GM19351 (cell line): ENCODE results near the gene CDC42EP1.

ENCODE experiments used
- ATAC-seq: cut with Tn5 transposase; IDR thresholded peaks from one replicate; pipeline ENCODE4 v1.9.1; 2021; ENCODE audit warnings: mild to moderate bottlenecking, moderate library complexity; ENCODE audit not compliant: unreplicated experiment

CDC42EP1 gene

GRCh38 chr22:37559521-37559900 lies 769 bp upstream of the CDC42EP1 start:
- ATAC-seq, result no peak

GRCh38 chr22:37560608-37561211 lies 430 bp downstream of the CDC42EP1 start:
- ATAC-seq, result no peak

- ATAC-seq, result no peak
These were observed 1.1 kb downstream of the CDC42EP1 start for GRCh38 chr22:37561212-37562048.

GRCh38 chr22:37562049-37562875 lies 2.0 kb downstream of the CDC42EP1 start:
- no peak for ATAC-seq

- ATAC-seq, result no peak
These were observed 3.1 kb downstream of the CDC42EP1 start for GRCh38 chr22:37563153-37564081.

- ATAC-seq, result no peak
These were observed 3.9 kb downstream of the CDC42EP1 start for GRCh38 chr22:37564111-37564711.

- ATAC-seq, result no peak
These were observed 5.5 kb downstream of the CDC42EP1 start for GRCh38 chr22:37565830-37566229.

- ATAC-seq, result no peak
These were observed 6.1 kb downstream of the CDC42EP1 start for GRCh38 chr22:37566329-37566837.

GRCh38 chr22:37566903-37567798 lies 6.9 kb downstream of the CDC42EP1 start:
- ATAC-seq, result no peak

- no peak for ATAC-seq
These were observed 7.7 kb downstream of the CDC42EP1 start for GRCh38 chr22:37568012-37568411.

GRCh38 chr22:37568448-37569008 lies 8.2 kb downstream of the CDC42EP1 start:
- no peak for ATAC-seq

- no peak for ATAC-seq
These were observed 9.0 kb downstream of the CDC42EP1 start for GRCh38 chr22:37569009-37569920.

GRCh38 chr22:37569921-37570660 lies 9.8 kb downstream of the CDC42EP1 start:
- ATAC-seq, result no peak

- ATAC-seq, result no peak
These were observed 10.3 kb downstream of the CDC42EP1 start for GRCh38 chr22:37570661-37570976.

- ATAC-seq, result no peak
These were observed 11.1 kb downstream of the CDC42EP1 start for GRCh38 chr22:37571258-37571991.

- ATAC-seq, result no peak
These were observed 11.7 kb downstream of the CDC42EP1 start for GRCh38 chr22:37571992-37572373.
